Naive thymus-derived CD8-positive, alpha-beta T cell (primary cell): ENCODE results near the gene INAVA. TPM values are rescaled to one million over a fixed set of nuclear protein-coding genes. Genes with fewer than 3 reads are reported as not detected.
"Not testable (repeated sequence)": the region's sequence is repeated elsewhere in the genome, so short reads cannot be mapped to it uniquely, and the experiment has no call there.

Source experiments
- ATAC-seq, 2 donors: fragments of 150-1000 bp; cut with Tn5 transposase in 1 of 2; sonication (Bioruptor Pico), chemical (Tn5 transposase) in 1 of 2; 1 replicate in 1 of 2; 2 replicates in 1 of 2; pipeline ENCODE4 v1.10.0; 2021; ENCODE audit warnings: mild to moderate bottlenecking in 2 of 2, moderate library complexity in 2 of 2
- POLR2A ChIA-PET: fragments of 350-600 bp; sonication (Branson Sonifier 250); formaldehyde crosslinking; loops from one replicate; lab custom pipeline; 2021; ENCODE audit warnings: antibody characterized with exemption; lab: Charles Lee
- DNase-seq, 10 donors: peaks; one replicate each; pipeline versions ENCODE4 v3.0.0 to v3.0.0-alpha.2; 2020 to 2022
- H3K27ac Mint-ChIP-seq, 10 donors: one replicate each; pipeline ENCODE4 v1.8.0; 2020 to 2022; ENCODE audit warnings: mild to moderate bottlenecking in 10 of 10, mixed read lengths in 10 of 10, moderate library complexity in 4 of 10, inconsistent platforms in 1 of 10
- H3K27me3 Mint-ChIP-seq, 5 donors: one replicate each; pipeline ENCODE4 v1.8.0; 2021 to 2022; ENCODE audit warnings: mixed read lengths in 5 of 5
- H3K36me3 Mint-ChIP-seq, 3 donors: one replicate each; pipeline ENCODE4 v1.8.0; 2020 to 2022; ENCODE audit warnings: mixed read lengths in 3 of 3, mild to moderate bottlenecking in 2 of 3, inconsistent platforms in 1 of 3
- H3K4me1 Mint-ChIP-seq, 4 donors: one replicate each; pipeline ENCODE4 v1.8.0; 2021 to 2022; ENCODE audit warnings: mixed read lengths in 4 of 4
- H3K4me3 Mint-ChIP-seq, 10 donors: one replicate each; pipeline ENCODE4 v1.8.0; 2020 to 2022; ENCODE audit warnings: mild to moderate bottlenecking in 10 of 10, mixed read lengths in 10 of 10, moderate library complexity in 6 of 10, inconsistent platforms in 1 of 10
- H3K9me3 Mint-ChIP-seq, 9 donors: one replicate each; pipeline ENCODE4 v1.8.0; 2020 to 2022; ENCODE audit warnings: mixed read lengths in 9 of 9, mild to moderate bottlenecking in 3 of 9, inconsistent platforms in 1 of 9, moderate library complexity in 1 of 9
- polyA plus RNA-seq, 3 donors: library from polyadenylated mRNA; unstranded; fragments of 300-500 nt; fragmentation: Illumina TruSeq; gene quantifications; one replicate each; pipeline ENCODE4 v1.2.3, GENCODE V29; 2021
- total RNA-seq, 8 experiments: library from RNA in 2 of 8; stranded (reverse) in 2 of 8; gene quantifications; one replicate each; pipeline ENCODE4 v1.2.3 and lab custom pipeline; 2021 to 2026

INAVA gene
- total and polyA plus RNA-seq, 5 experiments from 2014 or later: not detected

DNA sequence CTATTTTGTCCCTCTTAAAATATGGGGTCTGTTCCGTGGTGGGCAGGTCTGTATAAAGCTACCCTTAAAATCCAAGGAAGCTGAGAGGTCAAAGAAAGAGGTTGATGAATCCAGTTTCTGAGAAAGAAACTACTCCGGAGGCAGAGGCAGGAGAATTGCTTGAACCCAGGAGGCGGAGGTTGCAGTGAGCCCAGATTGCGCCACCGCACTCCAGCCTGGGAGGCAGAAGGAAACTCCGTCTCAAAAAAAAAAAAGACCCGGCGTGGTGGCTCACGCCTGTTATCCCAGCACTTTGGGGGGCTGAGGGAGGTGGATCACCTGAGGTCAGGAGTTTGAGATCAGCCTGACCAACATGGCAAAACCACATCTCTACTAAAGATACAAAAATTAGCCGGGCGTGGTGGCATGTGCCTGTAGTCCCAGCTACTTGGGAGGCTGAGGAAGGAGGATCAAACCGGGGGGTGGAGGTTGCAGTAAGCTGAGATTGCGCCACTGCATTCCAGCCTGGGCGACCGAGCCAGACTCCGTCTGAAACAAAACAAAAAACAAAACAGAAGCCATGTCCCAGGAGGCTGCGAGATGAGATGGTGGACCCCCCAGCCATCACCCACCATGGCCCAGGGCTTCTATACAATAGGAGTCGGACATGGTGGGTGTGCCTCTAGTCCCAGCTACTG lies 40.7 kb downstream of the INAVA start:
- H3K36me3 Mint-ChIP-seq, H3K9me3 Mint-ChIP-seq, DNase-seq, ATAC-seq, H3K4me3 Mint-ChIP-seq, H3K27me3 Mint-ChIP-seq, H3K27ac Mint-ChIP-seq, POLR2A ChIA-PET, H3K4me1 Mint-ChIP-seq: not testable (repeated sequence)

DNA sequence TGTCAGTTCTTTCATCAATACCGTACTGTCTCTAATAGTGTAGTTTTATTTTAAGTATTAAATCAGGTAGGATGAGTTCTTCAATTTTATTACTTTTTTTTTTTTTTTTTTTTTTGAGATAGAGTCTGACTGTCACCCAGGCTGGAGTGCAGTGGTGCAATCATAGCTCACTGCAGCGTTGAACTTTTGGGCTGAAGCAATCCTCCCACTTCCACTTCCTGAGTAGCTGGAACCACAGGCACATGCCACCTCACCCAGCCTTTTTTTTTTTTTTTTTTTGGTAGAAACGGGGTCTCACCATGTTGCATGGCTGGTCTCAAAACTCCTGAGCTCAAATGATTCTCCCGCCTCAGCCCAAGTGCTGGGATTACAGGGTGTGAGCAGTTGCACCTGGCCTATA lies 44.3 kb downstream of the INAVA start:
- Mint-ChIP-seq H3K4me3 (peak overlapping the region in 1 of 10 donors; percentile 14), H3K36me3 (peaks cover 0 to 13% (median 9%) of the 10 kb centered on the region in 3 donors), H3K27ac (no peak overlapping the region), H3K9me3 (peaks cover 0 to 28% (median 10%) of the 10 kb centered on the region in 9 donors), H3K4me1 (peaks cover 0 to 8% (median 2%) of the 10 kb centered on the region in 4 donors), H3K27me3 (peaks cover 0 to 1% (median 0%) of the 10 kb centered on the region in 5 donors)
- peak in 1 of 2 donors; percentile 62 for ATAC-seq
- POLR2A ChIA-PET: interaction anchor here (0.6 to 1.1 kb wide), 4 partner anchors 9 to 66 kb away, joined by 3 to 5 read pairs (median 4); no protein-coding TSS in a partner anchor
- DNase-seq: peak in 3 of 10 donors; percentile 7 to 33 (median 12)

DNA sequence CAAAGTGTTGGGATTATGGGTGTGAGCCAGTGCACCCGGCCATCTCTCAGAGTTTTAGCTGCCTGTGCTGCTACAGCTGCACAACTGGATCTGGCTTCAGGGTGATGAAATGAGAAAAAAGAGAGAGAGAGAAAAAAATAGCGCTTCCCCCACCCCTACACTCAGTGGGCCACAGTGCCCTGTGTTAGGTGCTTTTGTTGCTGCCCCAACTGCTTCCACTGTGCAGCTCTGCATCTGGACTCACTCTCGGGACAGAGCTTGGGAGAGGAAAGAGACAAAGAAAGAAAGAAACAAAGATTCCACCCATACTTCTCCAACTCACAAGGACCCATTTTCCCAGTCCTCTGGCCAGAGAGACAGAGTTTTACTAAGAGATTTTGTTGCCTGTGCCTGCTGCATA lies 50.4 kb downstream of the INAVA start:
- Mint-ChIP-seq H3K27ac (peak overlapping the region in 1 of 10 donors; percentile 39), H3K9me3 (peaks cover 6 to 42% (median 16%) of the 10 kb centered on the region in 9 donors), H3K4me3 (no peak overlapping the region), H3K27me3 (peaks cover 0 to 12% (median 3%) of the 10 kb centered on the region in 5 donors), H3K4me1 (no peaks in the 10 kb centered on the region), H3K36me3 (peaks cover 0 to 31% (median 26%) of the 10 kb centered on the region in 3 donors)
- DNase-seq: no peak
- POLR2A ChIA-PET: no interaction called here
- ATAC-seq: no peak

DNA sequence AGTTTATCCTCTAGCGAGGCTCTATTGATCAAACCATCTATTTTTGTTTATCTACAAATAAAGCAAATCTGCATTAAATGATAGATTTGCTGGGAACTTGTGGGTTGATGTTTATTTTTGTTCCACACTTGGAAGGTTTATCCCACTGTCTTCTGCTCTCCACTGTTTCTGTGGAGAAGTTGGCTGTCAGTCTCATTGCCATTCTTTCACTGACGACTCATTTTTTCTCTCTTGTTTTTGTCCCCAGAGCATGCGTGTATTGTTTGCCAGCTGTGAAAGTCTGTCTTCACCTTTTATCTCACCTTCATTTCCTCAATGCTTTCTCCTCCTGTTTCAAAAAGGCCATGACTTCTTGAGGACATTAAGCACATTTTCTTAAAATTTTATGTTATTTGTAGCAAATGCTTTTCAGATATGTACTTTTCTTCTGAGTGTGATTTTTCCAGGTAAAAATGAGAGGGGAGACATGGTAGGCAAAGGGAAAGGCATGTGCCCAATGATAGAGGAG lies 52.4 kb downstream of the INAVA start:
- Mint-ChIP-seq H3K4me3 (no peak overlapping the region), H3K27me3 (peaks cover 0 to 12% (median 3%) of the 10 kb centered on the region in 5 donors), H3K36me3 (peaks cover 0 to 26% (median 18%) of the 10 kb centered on the region in 3 donors), H3K27ac (no peak overlapping the region), H3K4me1 (no peaks in the 10 kb centered on the region), H3K9me3 (peaks cover 3 to 22% (median 11%) of the 10 kb centered on the region in 9 donors)
- POLR2A ChIA-PET: no interaction called here
- ATAC-seq (no peak), DNase-seq (no peak)

DNA sequence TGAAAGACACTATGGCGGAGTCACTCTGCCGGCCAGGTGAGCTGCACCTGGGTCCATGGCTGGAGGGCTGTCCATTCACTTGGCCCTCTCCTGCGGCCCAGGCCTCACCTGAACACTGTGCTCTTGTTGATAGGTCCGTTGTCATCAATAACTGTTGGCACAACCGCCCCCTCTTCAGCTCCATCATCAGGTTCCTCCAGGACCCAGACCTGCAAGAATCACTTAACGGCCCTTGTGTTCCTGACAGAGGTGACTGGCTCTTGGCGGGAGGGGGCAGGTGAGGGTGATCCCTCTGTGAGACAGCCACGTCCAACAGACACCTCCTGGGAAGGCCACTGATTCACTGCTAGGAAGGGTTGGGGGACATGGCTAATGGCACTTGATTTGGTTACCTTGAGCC lies 54.9 kb downstream of the INAVA start:
- Mint-ChIP-seq H3K4me1 (no peaks in the 10 kb centered on the region), H3K27ac (no peak overlapping the region), H3K9me3 (peaks cover 0 to 16% (median 8%) of the 10 kb centered on the region in 9 donors), H3K27me3 (peaks cover 0 to 15% (median 8%) of the 10 kb centered on the region in 5 donors), H3K36me3 (peaks cover 0 to 14% (median 13%) of the 10 kb centered on the region in 3 donors), H3K4me3 (no peak overlapping the region)
- POLR2A ChIA-PET: no interaction called here
- ATAC-seq: no peak
- no peak for DNase-seq

DNA sequence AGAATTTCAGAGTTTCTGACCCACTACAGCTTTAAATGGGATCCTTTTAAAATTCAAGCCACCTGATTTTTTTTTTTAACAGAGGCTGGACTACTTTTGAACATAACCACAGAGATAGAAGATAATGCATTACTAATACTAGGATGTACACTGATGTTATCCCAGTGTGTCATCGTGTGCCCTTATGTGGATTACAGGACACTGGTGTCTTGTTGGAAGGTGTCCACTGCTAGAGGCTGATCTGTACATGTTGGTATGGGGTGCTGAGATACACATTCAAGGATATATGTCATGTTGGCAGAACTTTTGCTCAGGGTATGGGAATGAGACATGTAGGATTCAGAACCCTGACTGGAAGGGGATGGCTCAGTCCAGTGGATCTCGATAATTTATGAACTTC lies 56.3 kb downstream of the INAVA start:
- DNase-seq (no peak), ATAC-seq (no peak)
- Mint-ChIP-seq H3K9me3 (peaks cover 0 to 16% (median 8%) of the 10 kb centered on the region in 9 donors), H3K27me3 (peaks cover 7 to 20% (median 9%) of the 10 kb centered on the region in 5 donors), H3K36me3 (peaks cover 0 to 13% (median 9%) of the 10 kb centered on the region in 3 donors), H3K4me3 (no peak overlapping the region), H3K4me1 (peaks cover 0 to 2% (median 0%) of the 10 kb centered on the region in 4 donors), H3K27ac (no peak overlapping the region)
- POLR2A ChIA-PET: no interaction called here

DNA sequence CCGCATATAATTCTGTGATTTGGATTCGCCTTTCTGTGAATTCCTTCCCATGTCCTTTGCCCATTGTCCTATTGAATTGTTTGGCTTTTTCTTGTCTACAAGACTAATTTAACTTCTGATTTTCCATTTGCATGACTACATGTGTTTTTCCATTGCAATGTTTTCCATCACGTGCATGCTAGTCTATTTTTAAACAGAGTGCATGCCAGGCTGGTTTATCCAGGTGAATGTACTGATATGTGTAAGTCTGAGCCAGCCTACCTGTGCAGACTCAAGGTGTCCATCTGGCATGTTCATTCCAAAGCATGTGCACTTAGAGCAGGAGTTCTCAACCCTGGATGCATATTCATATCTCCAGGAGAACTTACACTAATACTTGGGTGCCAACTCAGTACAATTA lies 59.7 kb downstream of the INAVA start:
- ATAC-seq: no peak
- Mint-ChIP-seq H3K4me1 (peaks cover 0 to 2% (median 0%) of the 10 kb centered on the region in 4 donors), H3K27ac (no peak overlapping the region), H3K9me3 (no peaks in the 10 kb centered on the region), H3K36me3 (no peaks in the 10 kb centered on the region), H3K27me3 (peaks cover 4 to 10% (median 7%) of the 10 kb centered on the region in 5 donors), H3K4me3 (no peak overlapping the region)
- POLR2A ChIA-PET: no interaction called here
- no peak for DNase-seq

DNA sequence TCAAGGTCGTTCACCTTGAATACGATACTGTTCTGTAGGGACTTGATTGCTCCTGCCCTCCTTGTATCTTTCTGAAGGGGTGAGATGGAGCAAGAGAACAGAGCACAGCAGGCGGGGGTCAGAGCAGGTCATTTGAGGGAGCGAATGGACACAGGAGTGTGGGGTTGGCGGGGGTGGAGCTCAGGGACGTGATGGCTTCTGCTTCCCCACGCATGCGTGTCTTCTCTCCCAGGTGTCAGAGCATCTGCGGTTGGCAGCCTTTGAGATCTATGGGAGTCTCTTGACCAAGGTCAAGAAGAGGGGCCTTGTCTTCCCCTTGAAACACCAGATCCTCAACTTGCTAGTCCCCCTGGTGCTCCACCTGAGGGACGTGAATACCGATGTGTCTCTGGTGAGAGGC lies 63.9 kb downstream of the INAVA start:
- H3K27me3 Mint-ChIP-seq: peaks cover 4 to 10% (median 7%) of the 10 kb centered on the region in 5 donors

DNA sequence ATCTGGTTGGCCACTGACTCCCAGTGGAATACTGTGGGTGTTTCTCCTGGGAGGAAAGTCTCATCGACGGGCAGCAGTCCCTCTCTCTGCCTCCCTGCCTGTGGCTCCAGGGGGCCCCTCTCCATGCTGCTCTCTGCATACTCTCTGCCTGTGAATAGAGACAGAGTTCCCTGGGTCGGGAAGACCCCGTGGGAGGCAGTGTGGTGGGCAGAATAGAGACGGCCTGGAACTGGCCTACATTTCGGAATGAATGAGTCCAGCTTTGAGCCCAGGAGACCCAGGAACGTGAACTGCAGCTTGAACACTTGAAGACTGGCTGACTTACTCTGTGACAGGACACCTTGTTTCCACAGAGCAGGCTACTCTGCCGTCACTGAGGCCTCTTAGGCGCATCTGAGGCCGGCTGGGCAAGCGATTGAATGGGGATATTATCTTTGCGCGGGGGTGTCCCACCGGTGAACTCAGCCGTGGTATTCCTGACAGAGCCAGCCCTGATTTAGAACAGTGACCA lies 64.8 kb downstream of the INAVA start:
- peaks cover 0 to 3% (median under 1%) of the 10 kb centered on the region in 4 donors for H3K4me1 Mint-ChIP-seq
- no peaks in the 10 kb centered on the region for H3K9me3 Mint-ChIP-seq
- no peak overlapping the region for H3K27ac Mint-ChIP-seq
- POLR2A ChIA-PET: no interaction called here
- H3K4me3 Mint-ChIP-seq: no peak overlapping the region
- H3K36me3 Mint-ChIP-seq: no peaks in the 10 kb centered on the region
- ATAC-seq (no peak), DNase-seq (no peak)
- H3K27me3 Mint-ChIP-seq: peaks cover 2 to 7% (median 4%) of the 10 kb centered on the region in 5 donors

More for the DNA sequence above, 63.9 kb downstream of the INAVA start:
- Mint-ChIP-seq H3K4me1 (peaks cover 0 to 3% (median under 1%) of the 10 kb centered on the region in 4 donors), H3K9me3 (no peaks in the 10 kb centered on the region), H3K4me3 (no peak overlapping the region), H3K27ac (no peak overlapping the region), H3K36me3 (no peaks in the 10 kb centered on the region)
- POLR2A ChIA-PET: interaction anchor here (0.6 kb wide), 1 partner anchor 195 kb away, joined by 3 read pairs; no protein-coding TSS in a partner anchor
- ATAC-seq: no peak
- DNase-seq: no peak

DNA sequence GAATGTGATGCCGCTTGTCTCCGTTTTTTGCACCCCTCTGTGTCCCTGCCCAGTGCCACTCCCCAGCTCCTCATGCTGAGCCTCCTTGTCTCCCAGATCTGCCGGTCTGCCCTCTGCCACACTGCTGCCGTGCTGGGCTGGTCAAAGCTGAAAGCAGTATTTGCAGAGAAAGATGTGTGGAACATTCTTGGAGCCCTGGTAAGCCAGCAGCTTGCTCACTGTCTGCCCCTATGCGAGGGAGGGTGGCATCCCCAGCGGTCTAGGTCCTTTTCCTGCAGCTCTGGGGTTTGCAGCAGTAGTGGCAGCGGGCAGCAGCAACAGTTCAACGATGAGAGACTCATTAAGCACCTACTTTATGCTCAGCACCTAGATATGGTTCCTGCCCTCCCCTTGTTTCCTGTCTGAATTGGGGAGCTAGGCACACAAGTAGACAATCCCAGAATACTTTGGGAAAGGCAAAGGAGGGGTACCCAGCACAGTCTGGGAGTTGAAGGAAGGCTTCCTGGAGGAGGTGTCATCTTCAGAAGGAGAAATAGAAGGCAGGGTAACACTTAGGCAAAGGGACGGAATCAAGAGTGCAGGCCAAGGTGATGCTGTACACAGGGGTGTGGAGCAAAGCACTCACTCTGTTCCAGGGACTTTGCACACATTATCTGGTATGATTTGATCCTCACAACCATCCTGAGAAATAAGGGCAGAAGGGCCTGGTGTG lies 65.7 kb downstream of the INAVA start:
- Mint-ChIP-seq H3K9me3 (no peaks in the 10 kb centered on the region), H3K27me3 (peaks cover 0 to 3% (median 3%) of the 10 kb centered on the region in 5 donors), H3K27ac (peak overlapping the region in 1 of 10 donors; percentile 11), H3K4me1 (peaks cover 0 to 3% (median under 1%) of the 10 kb centered on the region in 4 donors), H3K36me3 (no peaks in the 10 kb centered on the region), H3K4me3 (no peak overlapping the region)
- ATAC-seq (no peak), DNase-seq (no peak)
- POLR2A ChIA-PET: no interaction called here

DNA sequence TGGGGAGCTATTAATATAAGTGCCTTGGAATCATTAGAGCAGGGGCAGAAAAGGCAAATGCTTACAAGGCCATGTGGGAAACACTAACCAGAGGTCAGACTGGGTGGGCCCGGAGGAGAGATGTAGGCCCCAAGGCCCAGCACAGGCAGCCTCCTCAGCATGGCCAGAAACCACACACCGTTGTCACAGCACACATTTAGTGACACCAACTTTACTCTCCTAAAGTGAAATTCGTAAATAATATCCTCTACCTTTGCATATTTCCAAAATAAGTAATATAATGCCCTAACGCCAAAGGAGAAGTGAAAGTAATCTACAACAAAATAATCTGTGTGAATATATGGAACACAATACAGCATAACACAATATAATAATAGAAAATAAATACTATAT lies 66.2 kb downstream of the INAVA start:
- no peaks in the 10 kb centered on the region for H3K27me3 Mint-ChIP-seq
- no peaks in the 10 kb centered on the region for H3K36me3 Mint-ChIP-seq
- H3K4me3 Mint-ChIP-seq: no peak overlapping the region
- no peak overlapping the region for H3K27ac Mint-ChIP-seq
- DNase-seq (no peak), ATAC-seq (no peak)
- no peaks in the 10 kb centered on the region for H3K9me3 Mint-ChIP-seq
- POLR2A ChIA-PET: no interaction called here
- peaks cover 0 to 3% (median 0%) of the 10 kb centered on the region in 4 donors for H3K4me1 Mint-ChIP-seq

DNA sequence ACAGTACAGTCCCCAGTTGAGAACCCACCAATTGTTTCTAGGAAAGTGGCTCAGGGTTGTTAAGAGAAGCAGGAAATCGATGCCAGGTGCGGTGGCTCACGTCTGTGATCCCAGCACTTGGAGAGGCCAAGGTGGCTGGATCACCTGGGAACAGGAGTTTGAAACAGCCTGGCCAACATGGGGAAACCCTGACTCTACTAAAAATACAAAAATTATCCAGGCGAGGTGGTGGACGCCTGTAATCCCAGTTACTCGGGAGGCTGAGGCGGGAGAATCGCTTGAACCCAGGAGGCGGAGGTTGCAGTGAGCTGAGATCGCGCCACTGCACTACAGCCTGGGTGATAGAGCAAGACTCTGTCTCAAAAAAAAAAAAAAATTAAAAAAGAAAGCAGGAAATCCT lies 67.5 kb downstream of the INAVA start:
- H3K9me3 Mint-ChIP-seq, DNase-seq, ATAC-seq, H3K27me3 Mint-ChIP-seq, H3K4me3 Mint-ChIP-seq, H3K4me1 Mint-ChIP-seq, POLR2A ChIA-PET, H3K36me3 Mint-ChIP-seq: not testable (repeated sequence)
- H3K27ac Mint-ChIP-seq: peak overlapping the region in 1 of 10 donors; percentile 43
